Measurements from ENCODE around the gene ZBTB49.
"Not testable (repeated sequence)": the region's sequence is repeated elsewhere in the genome, so short reads cannot be mapped to it uniquely, and the experiment has no call there.

The ZBTB49 gene

GRCh38 chr4:4289941-4290850 is at the start of gene ZBTB49, which contains the start of gene LYAR:
ZBTB49 (plus strand) TSS chr4:4290251; CDS start chr4:4299946, 9,695 bp downstream.
LYAR (minus strand) TSS chr4:4290154; CDS start chr4:4283742, 6,412 bp downstream.
- CTCF ChIA-PET, result interaction anchor here (1.0 kb wide), 2 partner anchors 19 to 45 kb away, joined by 3 to 4 read pairs; no protein-coding TSS in a partner anchor
- TF ChIP-seq, protein P1, sequence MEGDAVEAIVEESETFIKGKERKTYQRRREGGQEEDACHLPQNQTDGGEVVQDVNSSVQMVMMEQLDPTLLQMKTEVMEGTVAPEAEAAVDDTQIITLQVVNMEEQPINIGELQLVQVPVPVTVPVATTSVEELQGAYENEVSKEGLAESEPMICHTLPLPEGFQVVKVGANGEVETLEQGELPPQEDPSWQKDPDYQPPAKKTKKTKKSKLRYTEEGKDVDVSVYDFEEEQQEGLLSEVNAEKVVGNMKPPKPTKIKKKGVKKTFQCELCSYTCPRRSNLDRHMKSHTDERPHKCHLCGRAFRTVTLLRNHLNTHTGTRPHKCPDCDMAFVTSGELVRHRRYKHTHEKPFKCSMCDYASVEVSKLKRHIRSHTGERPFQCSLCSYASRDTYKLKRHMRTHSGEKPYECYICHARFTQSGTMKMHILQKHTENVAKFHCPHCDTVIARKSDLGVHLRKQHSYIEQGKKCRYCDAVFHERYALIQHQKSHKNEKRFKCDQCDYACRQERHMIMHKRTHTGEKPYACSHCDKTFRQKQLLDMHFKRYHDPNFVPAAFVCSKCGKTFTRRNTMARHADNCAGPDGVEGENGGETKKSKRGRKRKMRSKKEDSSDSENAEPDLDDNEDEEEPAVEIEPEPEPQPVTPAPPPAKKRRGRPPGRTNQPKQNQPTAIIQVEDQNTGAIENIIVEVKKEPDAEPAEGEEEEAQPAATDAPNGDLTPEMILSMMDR (IDR thresholded peaks at IDR 0.05; ENCODE audit: control extremely low read depth, extremely low read depth, low read depth, missing control alignments), result no peak
- POLR2A ChIA-PET, result no interaction called here
- peak; percentile 98 for DNase-seq (ENCODE audit: extremely low spot score)

- TF ChIP-seq, protein P1 (IDR thresholded peaks at IDR 0.05; ENCODE audit: control extremely low read depth, extremely low read depth, low read depth, missing control alignments), result no peak
- ChIA-PET CTCF (no interaction called here), POLR2A (no interaction called here)
- DNase-seq (ENCODE audit: extremely low spot score), result no peak
Observed at GRCh38 chr4:4245172-4245571, 44.9 kb upstream of the ZBTB49 start.

DNA sequence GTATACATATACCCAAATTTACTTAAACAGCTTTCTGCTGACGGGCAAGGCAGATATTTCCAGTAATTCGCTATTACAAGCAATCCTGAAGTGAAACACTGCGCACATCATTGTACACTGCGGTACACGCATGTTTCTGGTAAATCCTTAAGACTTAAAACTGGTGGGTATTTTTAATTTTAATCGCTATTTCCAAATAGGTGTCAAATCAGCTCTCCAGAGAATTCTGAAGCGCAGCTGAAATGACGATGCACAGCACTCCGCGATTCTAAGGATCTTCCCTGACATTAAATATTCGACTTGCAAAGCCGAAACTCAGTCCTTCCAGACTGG is 42.4 kb upstream of the ZBTB49 start:
- ChIA-PET POLR2A (no interaction called here), CTCF (interaction anchor here (0.7 to 1.8 kb wide), 7 partner anchors 9 to 273 kb away, joined by 3 to 8 read pairs (median 3); no protein-coding TSS in a partner anchor)
- TF ChIP-seq, protein P1 (IDR thresholded peaks at IDR 0.05; ENCODE audit: control extremely low read depth, extremely low read depth, low read depth, missing control alignments), result no peak
- no peak for DNase-seq (ENCODE audit: extremely low spot score)

DNA sequence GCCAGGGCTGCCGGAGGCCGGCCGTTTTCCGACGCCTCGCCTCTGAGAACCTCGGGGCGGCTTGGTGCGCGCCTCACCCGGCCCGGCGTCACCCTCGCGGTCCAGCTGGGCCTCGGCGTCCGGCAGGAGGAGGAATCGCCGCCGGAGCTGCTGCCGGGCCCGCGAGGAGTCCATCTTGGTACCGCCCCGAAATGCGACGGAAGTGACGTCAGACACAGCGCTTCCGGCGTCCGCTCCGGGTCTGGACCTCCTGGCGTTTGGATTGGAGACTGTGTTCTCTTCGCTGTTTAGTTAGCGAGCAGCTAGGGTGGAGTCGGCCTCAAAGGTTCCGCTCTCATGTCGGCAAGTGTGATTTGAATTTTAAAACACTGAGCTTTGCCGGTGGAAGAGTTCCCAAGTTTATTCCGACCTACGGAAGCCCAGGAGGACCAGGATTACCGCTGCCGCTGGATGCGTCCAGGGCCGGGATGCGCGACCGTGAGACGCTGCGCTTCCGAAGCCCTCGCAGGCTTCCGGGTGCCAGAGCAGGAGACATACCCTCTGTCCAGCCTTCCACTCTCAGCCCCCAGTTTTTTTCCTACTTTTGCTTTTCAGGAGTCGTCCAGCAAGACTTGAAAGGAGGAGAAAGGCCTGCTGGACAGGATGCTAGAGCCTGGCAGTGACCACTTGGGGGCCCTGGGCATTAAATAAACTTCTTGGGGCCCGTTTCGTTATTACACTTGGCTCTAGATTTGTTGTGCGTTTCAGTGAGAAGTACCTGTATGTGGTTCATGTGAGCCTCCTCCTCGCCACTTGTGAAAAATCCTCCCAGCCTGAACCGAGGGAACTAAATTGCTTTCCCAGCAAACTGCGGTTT is 41.8 kb upstream of the ZBTB49 start, which contains the start of gene TMEM128:
Gene TMEM128 (minus strand): TSS at position 195 of the 856 bp plus-strand sequence. CDS start 21 bp downstream, at position 174.
- CTCF ChIA-PET, result interaction anchor here (0.7 to 4.1 kb wide), 8 partner anchors 8 to 177 kb away, joined by 3 to 17 read pairs (median 3); no protein-coding TSS in a partner anchor
- POLR2A ChIA-PET, result no interaction called here
- peak; percentile 97 for DNase-seq (ENCODE audit: extremely low spot score)
- TF ChIP-seq, protein P1 (IDR thresholded peaks at IDR 0.05; ENCODE audit: control extremely low read depth, extremely low read depth, low read depth, missing control alignments), result no peak

- CTCF ChIA-PET, result interaction anchor here (0.8 to 4.1 kb wide), 4 partner anchors 14 to 88 kb away, joined by 3 to 17 read pairs (median 6); no protein-coding TSS in a partner anchor
- DNase-seq (ENCODE audit: extremely low spot score), result no peak
- TF ChIP-seq, protein P1 (IDR thresholded peaks at IDR 0.05; ENCODE audit: control extremely low read depth, extremely low read depth, low read depth, missing control alignments), result no peak
- POLR2A ChIA-PET, result no interaction called here
Observed at GRCh38 chr4:4248885-4249203, 41.2 kb upstream of the ZBTB49 start.

DNA sequence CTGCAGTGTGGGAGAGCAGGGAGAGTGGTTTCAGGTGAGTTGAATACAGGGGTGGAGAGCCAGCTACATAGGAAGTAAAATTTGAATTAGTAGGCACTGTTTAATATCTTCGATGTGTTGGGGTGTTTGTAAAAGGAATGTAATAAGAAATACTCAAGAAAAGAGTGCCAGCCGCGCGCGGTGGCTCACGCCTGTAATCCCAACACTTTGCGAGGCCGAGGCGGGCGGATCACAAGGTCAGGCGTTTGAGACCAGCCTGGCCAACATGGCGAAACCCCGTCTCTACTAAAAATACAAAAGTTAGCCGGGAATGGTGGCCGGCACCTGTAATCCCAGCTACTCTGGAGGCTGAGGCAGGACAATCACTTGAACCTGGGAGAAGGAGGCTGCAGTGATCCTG is 40.7 kb upstream of the ZBTB49 start:
- POLR2A ChIA-PET; DNase-seq (ENCODE audit: extremely low spot score): not testable (repeated sequence)
- CTCF ChIA-PET, result interaction anchor here (0.8 to 4.1 kb wide), 5 partner anchors 14 to 88 kb away, joined by 3 to 17 read pairs (median 8); no protein-coding TSS in a partner anchor

Data from GM10248 (cell line).